ENCODE results near the gene B3GALNT2. TPM values are rescaled to one million over a fixed set of nuclear protein-coding genes. Genes with fewer than 3 reads are reported as not detected.
"Not testable (repeated sequence)": the region's sequence is repeated elsewhere in the genome, so short reads cannot be mapped to it uniquely, and the experiment has no call there.

The B3GALNT2 gene
- 30.0 and 31.9 TPM in 2 replicates for total RNA-seq (2014; rRNA removed; shearing (Covaris generic))

DNA sequence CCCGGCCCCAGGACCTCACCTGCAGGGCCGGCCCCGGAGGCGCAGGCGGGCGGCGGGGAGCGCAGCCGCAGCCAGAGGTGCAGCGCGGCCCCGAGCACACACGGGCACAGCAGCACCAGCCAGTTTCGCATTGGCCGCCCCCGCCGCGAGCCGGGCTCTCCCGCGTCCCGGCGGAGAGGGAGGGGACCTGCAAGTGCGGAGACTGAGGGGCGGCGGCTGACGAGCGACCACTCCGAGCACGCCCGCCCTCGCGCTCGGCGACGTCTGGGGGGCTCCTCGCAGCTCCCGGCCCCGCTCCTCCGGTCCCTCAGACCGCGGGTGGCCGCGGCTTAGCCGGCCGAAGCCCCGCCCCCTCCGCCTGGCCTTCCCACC lies at the start of gene B3GALNT2:
Gene B3GALNT2 (minus strand): TSS at position 331 of the 372 bp plus-strand sequence. CDS start 200 bp downstream, at position 131.
- DNase-seq (ENCODE audit: low read depth): no peak

DNA sequence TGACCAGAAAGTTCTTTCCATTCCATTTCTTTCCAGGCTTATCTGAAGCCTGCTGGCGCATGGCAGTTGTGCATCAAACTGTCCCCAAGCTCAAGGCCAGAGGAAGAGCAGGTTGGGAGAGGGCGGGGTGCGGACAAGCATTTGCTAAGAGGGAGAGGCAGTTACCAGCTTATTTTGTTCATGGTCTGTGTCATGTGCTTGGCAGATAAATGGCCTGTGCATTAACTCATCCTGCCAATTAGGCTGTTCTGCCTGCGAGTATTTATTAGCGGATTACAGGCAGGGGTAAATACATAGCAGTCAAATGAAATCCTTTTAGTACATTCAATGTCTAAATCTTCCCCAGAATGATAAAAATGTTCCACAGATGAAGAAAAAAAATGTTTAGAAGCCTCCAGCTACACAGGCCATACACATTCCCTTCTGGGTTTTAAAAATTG lies 48.9 kb upstream of the B3GALNT2 start:
- DNase-seq (ENCODE audit: low read depth): no peak

DNA sequence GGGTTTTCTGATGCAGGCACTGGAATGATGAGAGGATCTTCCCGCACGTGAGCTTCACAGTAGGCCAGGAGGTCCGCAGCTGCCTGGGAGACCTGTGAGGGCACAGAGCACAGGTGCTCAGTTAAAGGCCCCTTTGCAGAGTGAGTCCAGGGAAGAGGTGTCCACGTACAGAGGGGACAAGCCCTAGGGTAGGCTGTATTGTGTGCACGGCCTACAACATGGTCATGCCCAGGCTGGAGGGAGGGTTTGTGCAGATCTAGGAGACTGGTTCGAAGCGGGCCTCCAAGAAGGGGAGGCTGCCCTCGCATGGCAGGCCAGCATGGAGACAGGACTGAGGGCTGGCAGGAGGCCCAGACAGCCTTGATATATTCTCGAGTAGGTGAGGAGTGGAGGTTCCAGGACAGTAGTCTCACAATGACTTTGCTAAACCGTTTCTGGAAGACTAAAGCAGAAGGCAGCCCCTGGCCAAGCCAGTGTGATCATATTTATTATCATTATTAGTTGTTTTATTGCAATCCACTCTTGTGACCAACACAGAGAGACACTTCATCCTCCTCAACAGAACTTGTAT lies 48.0 kb upstream of the B3GALNT2 start:
- DNase-seq (ENCODE audit: low read depth): no peak

DNA sequence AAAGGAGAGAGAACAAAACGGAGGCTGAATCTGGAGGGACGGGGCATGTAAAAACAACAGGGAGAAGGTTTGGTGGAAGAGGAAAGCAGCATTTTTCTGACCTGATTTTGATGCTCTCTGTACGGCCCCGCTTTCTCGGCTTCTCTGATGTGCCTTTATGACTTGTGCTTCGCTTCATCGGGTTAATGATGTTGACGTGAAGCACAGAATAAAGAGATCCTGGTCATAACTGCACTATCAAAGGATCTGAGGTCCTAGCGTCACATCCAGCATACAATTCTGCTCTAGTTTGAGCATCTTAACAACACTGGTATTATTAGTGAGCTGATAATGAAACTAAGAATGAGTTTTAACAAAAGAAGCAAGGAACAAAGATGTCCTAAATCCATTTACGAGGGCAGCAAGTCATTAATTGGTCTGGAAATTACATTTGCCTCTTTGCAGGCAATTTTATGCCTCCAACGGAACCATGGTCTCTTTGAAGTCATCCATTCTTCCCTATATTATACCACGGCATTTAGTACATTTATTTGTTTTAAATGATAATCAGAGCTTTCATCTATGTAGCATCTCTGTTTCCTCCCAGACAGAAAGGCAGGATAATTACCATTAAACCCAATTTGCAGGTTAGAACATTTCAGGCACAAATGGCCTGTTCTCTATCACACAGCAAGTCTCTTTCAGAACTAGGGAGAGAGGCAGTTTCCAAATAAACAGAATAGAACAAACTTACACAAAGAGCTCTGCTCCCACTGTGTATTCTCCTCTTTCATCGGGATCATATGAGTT lies 45.3 kb upstream of the B3GALNT2 start:
- no peak for DNase-seq (ENCODE audit: low read depth)

DNA sequence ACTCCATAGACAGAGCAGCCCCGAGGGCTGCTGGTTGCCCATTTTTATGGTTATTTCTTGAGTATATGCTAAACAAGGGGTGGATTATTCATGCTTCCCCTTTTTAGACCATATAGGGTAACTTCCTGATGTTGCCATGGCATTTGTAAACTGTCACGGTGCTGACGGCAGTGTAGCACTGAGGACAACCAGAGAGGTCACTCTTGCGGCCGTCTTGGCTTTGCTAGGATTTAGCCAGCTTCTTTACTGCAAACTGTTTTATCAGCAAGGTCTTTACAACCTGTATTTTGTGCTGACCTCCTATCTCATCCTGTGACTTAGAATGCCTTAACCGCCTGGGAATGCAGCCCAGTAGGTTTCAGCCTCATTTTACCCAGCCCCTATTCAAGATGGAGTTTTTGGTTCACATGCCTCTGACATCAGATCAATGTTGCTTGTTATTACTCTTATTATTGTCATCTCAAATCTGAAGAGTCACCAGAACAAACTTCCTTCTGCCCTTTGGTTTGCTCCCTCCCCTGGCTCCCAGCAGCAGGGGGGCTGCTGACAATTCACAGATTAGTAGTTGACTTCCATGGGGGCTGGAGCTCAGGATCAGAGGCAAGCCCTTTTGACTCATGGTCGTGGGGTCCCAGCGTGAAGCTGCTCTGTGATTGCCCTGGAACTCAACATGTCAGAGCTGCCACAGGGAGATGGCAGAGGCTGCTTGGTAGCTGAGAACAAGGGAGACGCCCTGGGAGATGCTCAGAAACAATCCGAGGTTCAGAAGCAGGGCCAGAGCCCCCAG lies 42.3 kb upstream of the B3GALNT2 start:
- not testable (repeated sequence) for DNase-seq (ENCODE audit: low read depth)

DNA sequence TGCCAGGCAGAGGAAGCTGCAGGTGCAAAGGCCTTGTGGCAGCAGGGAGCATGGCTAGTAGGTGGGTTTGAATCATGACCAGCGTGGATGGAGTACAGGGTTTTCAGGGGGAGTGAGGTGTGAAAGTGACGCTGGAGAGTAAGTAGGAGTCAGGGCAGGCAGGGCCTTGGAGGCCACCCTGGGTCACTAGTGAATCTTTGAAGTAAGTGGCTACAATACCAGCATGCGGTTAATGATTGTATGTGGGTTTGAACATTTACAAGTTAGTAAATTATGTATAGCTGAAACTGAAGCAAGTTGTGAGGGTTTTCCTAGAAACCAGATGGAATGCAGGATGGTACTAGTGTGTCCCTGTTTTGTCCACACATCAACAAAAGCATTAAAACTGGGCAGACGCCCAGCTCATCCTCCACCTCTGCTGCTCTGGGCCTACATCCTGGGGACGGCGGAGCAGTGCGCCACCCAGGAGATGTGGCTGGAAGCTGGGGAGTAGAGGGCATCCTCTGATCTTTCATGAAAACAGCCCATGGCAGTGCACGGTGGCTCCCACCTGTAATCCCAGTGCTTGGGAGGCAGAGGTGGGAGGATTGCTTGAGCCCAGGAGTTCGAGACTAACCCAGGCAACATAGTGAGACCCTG lies 41.2 kb upstream of the B3GALNT2 start:
- no peak for DNase-seq (ENCODE audit: low read depth)

DNA sequence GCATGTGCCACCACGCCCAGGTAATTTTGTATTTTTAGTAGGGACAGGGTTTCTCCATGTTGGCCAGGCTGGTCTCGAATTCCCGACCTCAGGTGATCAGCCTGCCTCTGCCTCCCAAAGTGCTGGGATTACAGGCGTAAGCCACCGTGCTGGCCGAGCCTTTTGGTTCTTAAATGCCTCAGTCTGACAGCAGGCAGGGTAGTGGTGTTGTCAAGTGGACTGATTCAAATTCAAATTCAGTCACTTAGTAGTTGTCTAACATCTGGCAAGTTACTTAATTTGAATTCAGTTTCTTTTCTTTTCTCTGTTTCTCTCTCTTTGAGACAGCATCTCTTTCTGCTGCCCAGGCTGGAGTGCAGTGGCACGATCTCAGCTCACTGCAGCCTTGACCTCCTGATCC lies 38.6 kb upstream of the B3GALNT2 start:
- not testable (repeated sequence) for DNase-seq (ENCODE audit: low read depth)

DNA sequence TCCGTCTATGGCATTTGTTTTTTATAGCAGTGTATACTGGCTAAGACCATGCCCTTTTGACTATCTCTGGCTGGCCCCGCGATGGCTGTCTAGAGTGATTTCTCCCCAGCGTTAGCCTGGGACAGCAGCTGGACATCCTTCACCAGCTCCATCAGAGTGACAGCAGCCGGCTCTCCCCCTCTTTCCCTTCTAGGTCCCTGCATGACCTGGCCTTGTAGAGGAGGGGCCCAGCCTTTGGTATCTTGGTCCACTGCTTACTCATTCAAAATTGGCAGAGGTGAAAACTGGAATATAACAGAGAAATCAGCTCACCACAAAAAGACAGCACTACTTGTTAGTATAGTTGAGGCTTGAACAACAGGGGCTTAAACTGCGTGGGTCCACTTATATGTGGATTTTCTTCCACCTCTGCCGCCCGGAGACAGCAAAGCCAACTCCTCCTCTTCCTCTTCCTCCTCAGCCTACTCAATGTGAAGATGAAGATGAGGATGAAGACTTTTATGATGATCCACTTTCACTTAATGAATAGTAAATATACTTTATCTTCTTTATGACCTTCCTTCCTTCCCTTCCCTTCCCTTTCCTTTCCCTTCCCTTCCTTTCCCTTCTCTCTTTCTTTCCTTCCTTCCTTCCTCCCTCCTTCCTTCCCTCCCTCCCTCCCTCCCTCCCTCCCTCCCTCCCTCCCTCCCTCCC lies 29.4 kb upstream of the B3GALNT2 start:
- DNase-seq (ENCODE audit: low read depth): no peak

DNA sequence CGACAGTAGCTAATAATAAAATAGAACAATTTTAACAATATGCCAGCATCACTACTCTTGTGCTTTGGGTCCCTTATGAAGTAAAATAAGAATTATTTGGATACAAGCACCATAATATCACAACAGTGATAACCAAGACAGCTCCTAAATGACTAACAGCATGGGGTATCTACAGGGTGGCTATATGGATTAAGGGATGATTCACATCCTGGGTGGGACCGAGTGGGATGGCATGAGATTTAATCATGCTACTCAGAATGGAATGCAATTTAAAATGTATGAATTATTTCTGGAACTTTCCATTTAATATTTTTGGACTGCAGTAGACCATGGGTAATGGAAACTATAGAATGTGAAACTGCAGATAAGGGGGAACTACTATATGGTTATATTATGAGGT lies 28.1 kb upstream of the B3GALNT2 start:
- DNase-seq (ENCODE audit: low read depth): peak; percentile 61

DNA sequence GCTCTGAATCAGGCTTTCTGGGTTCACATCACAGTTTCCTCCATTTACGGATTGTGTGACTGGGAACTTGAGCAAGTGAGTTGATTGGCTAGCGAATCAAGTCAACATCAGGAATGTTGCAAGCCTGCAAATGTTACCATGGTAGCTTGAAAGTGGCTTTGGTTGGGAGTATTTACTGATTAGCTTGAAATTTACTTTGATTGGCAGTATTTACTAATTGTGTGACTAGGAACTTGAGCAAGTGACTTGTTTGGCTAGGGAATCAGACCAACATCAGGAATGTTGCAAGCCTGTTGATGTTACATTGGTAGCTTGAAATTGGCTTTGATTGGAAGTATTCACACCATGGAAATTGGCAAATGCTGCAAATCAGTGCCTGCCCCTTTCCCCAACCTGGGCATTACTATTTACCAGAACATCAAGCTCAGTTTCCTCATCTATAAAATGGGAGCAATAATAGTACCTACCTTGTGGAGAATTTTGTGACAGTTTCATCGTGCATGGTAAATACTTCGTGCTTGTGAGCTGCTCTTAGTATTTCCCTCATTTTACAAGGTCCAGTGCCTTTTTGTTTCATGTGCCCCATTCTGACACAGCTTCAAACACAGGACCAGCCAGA lies 23.1 kb upstream of the B3GALNT2 start:
- no peak for DNase-seq (ENCODE audit: low read depth)

DNA sequence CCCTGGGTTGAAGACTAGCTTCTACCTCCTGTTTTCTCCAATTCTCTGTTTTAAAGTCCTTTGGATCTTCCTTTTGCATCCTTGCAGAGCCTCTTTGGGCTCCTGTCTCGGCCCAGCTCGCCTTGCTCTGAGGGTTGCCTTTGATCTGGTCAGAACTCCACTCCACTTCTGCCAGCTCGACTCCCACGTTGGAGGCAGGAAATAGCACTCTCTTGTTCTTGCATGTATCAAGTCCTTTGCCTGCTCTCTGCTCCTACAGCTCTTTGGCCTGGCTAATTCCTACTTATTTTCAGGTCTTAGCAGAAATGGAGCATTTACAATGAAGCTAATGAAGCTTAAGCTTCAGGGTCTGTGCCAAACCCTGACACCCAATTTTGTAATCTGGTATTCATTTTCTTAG lies 21.1 kb upstream of the B3GALNT2 start:
- DNase-seq (ENCODE audit: low read depth): no peak

DNA sequence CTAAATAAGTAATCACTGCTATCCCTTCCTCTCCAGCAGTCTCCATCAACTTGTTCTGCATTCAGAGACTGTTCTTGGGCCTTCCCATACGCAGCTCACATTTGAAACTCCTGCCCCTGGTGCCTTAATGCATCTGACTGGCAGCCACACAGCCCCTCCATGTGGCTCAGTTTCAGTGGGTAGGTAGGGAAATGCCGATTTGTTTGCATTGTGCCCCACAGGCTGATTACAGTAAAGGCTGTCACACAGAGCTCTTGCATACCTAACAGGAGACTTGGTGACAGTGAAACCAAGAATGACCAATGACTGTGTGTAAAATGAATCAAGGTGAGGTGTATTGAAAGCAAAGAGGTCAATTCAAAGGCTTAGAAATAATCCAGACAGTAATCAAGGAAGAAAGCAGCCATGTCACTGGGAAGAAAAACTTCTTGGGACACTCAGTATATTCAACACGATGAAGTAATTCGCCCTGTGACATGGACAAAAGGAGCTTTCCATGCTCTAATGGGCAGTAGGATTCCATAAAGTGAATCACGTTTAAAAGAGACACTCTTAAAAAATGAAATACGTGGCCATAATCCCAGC lies 12.7 kb upstream of the B3GALNT2 start:
- no peak for DNase-seq (ENCODE audit: low read depth)

DNA sequence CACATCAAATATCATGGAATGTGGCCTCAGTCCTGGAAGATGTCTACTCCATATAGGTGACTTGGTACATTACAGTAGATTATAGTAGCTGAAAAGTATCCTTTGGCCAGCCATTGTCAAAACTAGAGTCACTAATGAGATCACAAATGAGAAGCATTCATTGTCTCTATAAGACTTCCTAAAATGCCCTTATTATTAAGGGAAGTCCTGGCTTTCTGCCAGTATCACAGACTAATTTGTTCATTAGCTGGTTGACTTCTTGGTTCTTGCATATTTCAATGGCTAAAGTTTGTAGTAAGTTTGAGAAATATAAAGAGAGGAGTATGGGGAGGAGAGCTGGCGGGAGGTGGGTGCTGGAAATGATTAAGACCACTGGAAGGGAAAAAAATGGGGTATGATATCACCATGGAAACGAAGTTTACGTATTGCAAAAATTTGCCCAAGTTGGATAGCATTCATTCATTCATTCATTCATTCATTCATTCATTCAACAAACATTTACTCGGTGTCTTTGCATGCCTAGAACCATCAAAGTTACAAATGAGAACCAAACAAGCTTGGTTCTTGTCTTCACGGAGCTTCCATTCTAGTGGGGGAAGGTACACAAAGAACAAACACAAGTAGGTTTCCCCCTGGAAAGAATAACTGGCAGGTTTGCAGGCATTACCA lies 11.7 kb upstream of the B3GALNT2 start:
- no peak for DNase-seq (ENCODE audit: low read depth)

DNA sequence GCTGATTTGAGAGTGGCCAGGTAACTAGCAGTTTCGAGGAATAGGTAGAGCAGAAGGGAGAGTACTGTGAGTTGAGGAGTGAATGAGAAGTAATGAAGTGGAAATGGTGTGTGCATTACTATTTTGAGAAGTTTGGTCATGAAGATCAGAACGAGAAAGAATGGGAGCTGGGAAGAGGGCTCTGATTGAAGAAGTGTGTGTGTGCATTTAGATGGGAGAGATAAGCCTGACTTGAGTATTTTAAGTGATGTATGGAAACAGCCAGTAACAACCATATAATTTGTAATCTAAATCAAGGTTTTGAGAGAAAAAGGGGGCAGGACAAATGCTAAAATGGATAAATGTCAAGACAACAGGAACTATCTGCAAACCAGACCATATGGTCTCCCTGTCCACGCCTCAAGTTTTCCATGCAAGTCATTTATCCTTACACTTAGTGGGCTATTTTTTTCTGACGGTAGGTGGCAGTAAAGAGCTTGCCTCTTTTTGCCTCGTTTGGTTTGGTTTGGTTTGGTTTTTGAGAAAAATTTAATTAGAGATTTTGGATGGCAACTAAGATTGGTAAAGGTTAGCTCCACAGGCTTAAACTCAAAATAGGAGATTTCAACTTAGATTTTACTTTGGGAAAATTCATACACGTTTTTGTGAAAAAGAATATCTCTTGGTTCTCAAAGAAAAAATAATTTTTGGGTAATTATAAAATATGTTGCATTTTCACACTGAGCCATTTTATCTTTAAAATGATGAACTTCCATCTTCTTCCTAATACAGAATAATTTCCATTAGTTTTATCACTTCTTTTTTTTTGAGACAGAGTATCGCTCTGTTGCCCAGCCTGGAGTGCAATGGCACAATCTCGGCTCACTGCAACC lies 9.5 kb upstream of the B3GALNT2 start:
- DNase-seq (ENCODE audit: low read depth): peak; percentile 54

DNA sequence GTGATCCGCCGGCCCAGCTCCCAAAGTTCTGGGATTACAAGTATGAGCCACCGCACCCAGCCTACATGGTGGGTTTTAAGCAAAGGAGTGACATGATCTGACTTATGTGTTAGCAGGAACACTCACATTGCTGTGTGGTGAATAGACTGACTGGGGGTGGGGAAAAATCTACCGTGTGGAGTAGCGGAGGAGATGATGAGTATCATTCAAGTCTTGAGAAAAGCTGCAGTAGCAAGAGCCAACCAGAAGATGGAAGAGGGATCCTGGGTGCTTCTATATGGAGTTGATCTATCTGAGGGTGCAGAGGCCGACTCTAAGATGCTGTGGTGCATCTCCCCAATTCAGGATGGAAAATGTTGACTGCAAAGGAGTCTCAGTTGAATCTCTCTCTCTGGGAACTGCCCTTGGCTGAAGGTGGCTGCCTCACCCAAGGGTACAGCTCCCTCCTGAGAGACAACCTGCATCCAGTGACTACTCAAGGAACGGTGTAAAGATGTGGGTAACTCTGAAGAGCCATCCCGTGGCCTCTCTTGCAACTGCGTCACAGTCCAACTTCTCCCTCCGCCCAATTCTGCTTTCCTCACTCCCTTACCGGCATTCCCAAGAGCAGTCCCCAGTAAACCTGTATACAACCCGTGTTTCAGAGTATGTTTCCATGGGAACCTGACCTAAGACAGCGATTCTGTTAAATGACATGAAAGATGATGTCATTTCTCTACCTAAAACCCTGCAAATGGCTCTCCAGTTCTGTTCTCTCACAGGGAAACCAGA lies 7.4 kb upstream of the B3GALNT2 start:
- DNase-seq (ENCODE audit: low read depth): no peak

DNA sequence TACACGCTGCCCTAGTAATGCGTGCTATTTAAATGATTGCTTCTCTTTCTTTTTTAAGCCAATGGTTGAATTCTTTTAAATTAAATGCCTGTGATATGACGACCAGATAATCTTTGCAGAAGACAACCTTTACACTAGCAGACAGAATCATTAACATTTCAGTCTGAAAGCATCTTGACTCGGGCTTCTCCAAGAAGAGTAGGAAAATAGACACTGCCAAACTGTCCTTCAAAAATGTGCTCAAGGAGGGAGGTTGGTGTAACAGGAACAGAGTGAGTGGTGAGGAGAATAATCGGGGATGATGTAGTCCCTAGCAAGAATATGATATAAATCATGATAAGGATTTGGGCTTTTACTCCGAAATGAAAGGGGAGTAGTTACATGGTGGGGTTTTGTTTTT lies 6.6 kb upstream of the B3GALNT2 start:
- DNase-seq (ENCODE audit: low read depth): no peak

DNA sequence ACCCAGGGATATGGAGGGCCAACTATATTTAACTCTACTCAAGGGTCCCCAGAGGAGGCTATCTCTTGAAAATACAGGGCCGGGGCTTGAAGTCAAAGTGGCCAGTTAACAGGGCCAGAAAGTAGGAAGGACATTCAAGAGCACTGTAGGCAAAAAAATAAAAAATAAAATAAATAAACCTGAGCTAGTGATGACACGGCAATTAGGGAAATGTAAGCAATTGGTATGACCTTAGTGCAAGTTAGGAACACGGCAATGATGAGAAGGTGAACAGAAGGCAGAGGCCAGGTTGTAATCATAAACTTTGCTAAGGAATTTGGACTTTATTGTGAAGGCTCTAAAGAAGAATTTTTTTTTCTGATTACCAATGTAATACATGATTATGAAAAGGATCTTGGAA lies 3.4 kb upstream of the B3GALNT2 start:
- DNase-seq (ENCODE audit: low read depth): no peak

DNA sequence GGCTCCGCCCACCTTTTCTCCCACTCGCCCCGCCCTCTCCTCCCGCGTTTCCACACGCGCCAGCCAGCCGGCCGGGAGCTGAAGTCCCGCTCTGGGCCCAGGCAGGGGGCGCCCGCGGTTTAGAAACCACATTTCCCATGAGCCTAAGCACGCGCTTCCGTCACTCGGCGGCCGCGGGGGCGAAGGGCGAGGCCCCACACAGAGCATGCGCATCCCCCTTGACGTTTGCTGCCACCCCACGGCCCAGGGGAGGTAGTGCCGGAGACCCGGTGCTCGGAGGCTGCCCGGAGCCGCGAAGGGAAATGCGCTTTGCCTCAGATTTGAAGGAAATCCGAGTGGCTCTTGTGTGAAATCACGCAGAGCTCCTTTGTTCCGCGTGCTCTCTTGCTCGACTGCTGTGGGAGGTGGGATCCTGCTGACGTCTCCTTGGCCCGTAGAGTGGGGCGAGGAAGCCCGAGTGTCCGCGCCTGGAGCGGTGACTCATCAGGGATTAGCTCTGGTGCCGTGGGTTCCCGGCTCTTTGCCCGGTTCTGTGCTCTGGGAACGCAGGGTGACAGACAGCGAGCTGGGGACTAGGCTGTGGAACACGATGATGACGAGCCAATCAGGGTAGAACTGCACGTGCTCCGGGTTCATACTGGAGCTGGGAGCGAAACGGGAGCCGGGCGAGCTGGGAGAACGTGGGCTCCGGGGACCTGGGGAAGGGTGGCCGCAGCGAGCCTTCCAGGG lies 406 bp upstream of the B3GALNT2 start:
- DNase-seq (ENCODE audit: low read depth): peak; percentile 100
